K562 (cell line): ENCODE data around the gene BRME1. TPM values are rescaled to one million over a fixed set of nuclear protein-coding genes. Genes with fewer than 3 reads are reported as not detected.

ENCODE experiments used
- ATAC-seq: fragments of 200-7000 bp; cut with Tn5 transposase; 3 replicates; pipeline ENCODE4 v1.9.1; 2020; ENCODE audit warnings: moderate library complexity
- BruUV-seq: library from RNA; stranded (reverse); fragments of 400-500 nt; replicated peaks from 2 replicates; lab custom pipeline; 2021; lab: Mats Ljungman, UMichigan
- CTCF ChIA-PET: fragments of 300-600 bp; formaldehyde crosslinking; extraction: SDS; loops from one replicate; lab custom pipeline; 2021; ENCODE audit warnings: low intra/inter-chr PET ratio; lab: Yijun Ruan, JAX
- POLR2A ChIA-PET: fragments of 300-600, 350-650 bp; sonication (Branson Sonifier 250); formaldehyde crosslinking; extraction: SDS; loops from one replicate; lab custom pipeline; 2021; ENCODE audit warnings: antibody characterized with exemption, inconsistent platforms; lab: Yijun Ruan, JAX
- DNase-seq, 4 experiments: peaks; one replicate each; pipeline versions ENCODE4 v3.0.0 to v3.0.0-alpha.2; 2011 to 2018; ENCODE audit warnings: low spot score in 3 of 4, mixed read lengths in 3 of 4; ENCODE audit errors: extremely low read depth in 1 of 4
- FAIRE-seq: peaks from 2 replicates; lab custom pipeline; 2011; peaks lifted over from hg19 to GRCh38; lab: Jason Lieb, UNC
- H2AFZ ChIP-seq: 2 replicates; pipeline ENCODE4 v1.6.0; 2011; ENCODE audit warnings: low read depth, low read length, control low read depth, inconsistent platforms
- H3K27ac ChIP-seq: fragments of 200-600 bp; 3 replicates; pipeline ENCODE4 v1.8.0; 2011; ENCODE audit warnings: low read depth, mild to moderate bottlenecking, control low read depth, inconsistent platforms, low read length, moderate library complexity, mixed read lengths; ENCODE audit errors: extremely low read depth
- H3K27me3 ChIP-seq, 2 experiments: fragments of 300-600 bp in 1 of 2; 2 replicates in 1 of 2; 3 replicates in 1 of 2; pipeline versions ENCODE4 v1.6.0 to v1.8.0; 2011; ENCODE audit warnings: inconsistent platforms in 2 of 2, low read length in 2 of 2, mild to moderate bottlenecking in 1 of 2, mixed read lengths in 1 of 2, moderate library complexity in 1 of 2; ENCODE audit not compliant: control insufficient read depth in 2 of 2, insufficient read depth in 2 of 2
- H3K36me3 ChIP-seq: fragments of 300-600 bp; 3 replicates; pipeline ENCODE4 v1.8.0; 2011; ENCODE audit warnings: mild to moderate bottlenecking, low read length, inconsistent platforms; ENCODE audit not compliant: control insufficient read depth, insufficient read depth
- H3K4me1 ChIP-seq, 2 experiments: fragments of 200-600 bp in 1 of 2; replicated peaks in 1 of 2; 2 replicates in 1 of 2; 3 replicates in 1 of 2; pipeline versions ENCODE4 v1.5.1 to v1.8.0; 2011; ENCODE audit warnings: inconsistent platforms in 2 of 2, low read length in 2 of 2, mild to moderate bottlenecking in 1 of 2, mixed read lengths in 1 of 2, moderate library complexity in 1 of 2; ENCODE audit not compliant: control insufficient read depth in 2 of 2, insufficient read depth in 2 of 2
- H3K4me2 ChIP-seq: 2 replicates; pipeline ENCODE4 v1.6.1; 2011; ENCODE audit warnings: low read length, control low read depth, inconsistent platforms, mixed read lengths; ENCODE audit not compliant: insufficient read depth
- H3K4me3 ChIP-seq: fragments of 200-600 bp; sonication (generic), shearing (Covaris generic); 2 replicates; pipeline ENCODE4 v1.5.1; 2016; ENCODE audit warnings: control low read depth, inconsistent platforms
- H3K79me2 ChIP-seq: fragments of 200-600 bp; 3 replicates; pipeline ENCODE4 v1.8.0; 2011; ENCODE audit warnings: low read length, inconsistent platforms; ENCODE audit not compliant: control insufficient read depth, insufficient read depth
- H3K9ac ChIP-seq, 2 experiments: 2 replicates each; pipeline versions ENCODE4 v1.6.0 to v1.6.1; 2011; ENCODE audit warnings: low read depth in 2 of 2, low read length in 2 of 2, control low read depth in 1 of 2, inconsistent platforms in 1 of 2, mild to moderate bottlenecking in 1 of 2, mixed read lengths in 1 of 2; ENCODE audit not compliant: insufficient read depth in 1 of 2
- H3K9me1 ChIP-seq: one replicate; pipeline ENCODE4 v1.6.0; 2011; ENCODE audit warnings: inconsistent platforms, mild to moderate bottlenecking, low read length, moderate library complexity; ENCODE audit not compliant: control insufficient read depth, insufficient read depth
- H3K9me3 ChIP-seq: replicated peaks from 2 replicates; pipeline ENCODE4 v1.5.1; 2011; ENCODE audit warnings: low read depth, low read length, inconsistent platforms; ENCODE audit not compliant: control insufficient read depth, insufficient read depth
- H4K20me1 ChIP-seq: replicated peaks from 2 replicates; pipeline ENCODE4 v1.6.1; 2011; ENCODE audit warnings: low read length, inconsistent platforms, mixed read lengths; ENCODE audit not compliant: control insufficient read depth, insufficient read depth
- CHD2 ChIP-seq: IDR thresholded peaks from 2 replicates; pipeline ENCODE4 v1.6.1; 2011; ENCODE audit warnings: low read depth, low read length
- HDAC8 ChIP-seq: fragments of 450-650 bp; IDR thresholded peaks from 2 replicates; pipeline ENCODE4 v1.6.1; 2016; ENCODE audit warnings: mild to moderate bottlenecking, missing genetic modification characterization, moderate library complexity, missing compliant biosample characterization
- SNIP1 ChIP-seq: fragments of 450-650 bp; IDR thresholded peaks from 2 replicates; pipeline ENCODE4 v1.7.1; 2017; ENCODE audit warnings: low read depth, mild to moderate bottlenecking
- TAF7 ChIP-seq: fragments of 450-650 bp; IDR thresholded peaks from 2 replicates; pipeline ENCODE4 v1.6.1; 2016; ENCODE audit warnings: missing genetic modification characterization, missing compliant biosample characterization
- ZNF263 ChIP-seq: sonication (generic); formaldehyde crosslinking; IDR thresholded peaks from 2 replicates; pipeline ENCODE4 v1.8.0; 2022; ENCODE audit warnings: mild to moderate bottlenecking, missing genetic modification reagents, borderline replicate concordance
- WGBS: fragments of 100-300 bp; shearing (Covaris generic); methylation state at CpG from one replicate; pipeline ENCODE4 v1.1.6; 2016; ENCODE audit warnings: low coverage, mixed read lengths; ENCODE audit not compliant: insufficient coverage; ENCODE audit errors: missing lambda C conversion rate; 5-methylcytosine and 5-hydroxymethylcytosine counted together
- in situ Hi-C: fragments of 300-500 bp; cut with MboI; formaldehyde crosslinking; loops from 4 replicates; pipeline ENCODE4 v1.15.0; 2018; ENCODE audit warnings: inconsistent platforms, mixed read lengths
- intact Hi-C: fragments of 100-400 bp; cut with micrococcal nuclease; formaldehyde crosslinking; loops from 2 replicates; pipeline ENCODE4 v1.14.2; 2022
- polyA plus RNA-seq, 8 experiments: library from polyadenylated mRNA; depleted of rRNA in 4 of 8; stranded (reverse) in 5 of 8; unstranded in 3 of 8; fragments of >200 nt; fragmentation: Nextera tagmentation in 2 of 8; fragmentation: Illumina TruSeq in 1 of 8; extraction: Ambion mirVana in 2 of 8; extraction: Trizol in 1 of 8; gene quantifications; 2 replicates each; pipeline versions ENCODE4 v1.2.1 to v1.2.3, GENCODE V29; 2011 to 2014; ENCODE audit warnings: inconsistent platforms in 1 of 8, missing spikeins in 1 of 8
- total RNA-seq, 7 experiments: library from RNA; depleted of rRNA in 6 of 7; stranded (reverse); fragments of >200 nt in 6 of 7; fragmentation: Illumina TruSeq in 2 of 7; extraction: Trizol in 2 of 7; gene quantifications; 2 replicates each; pipeline versions ENCODE4 v1.2.1 to v1.2.3, GENCODE V29; 2011 to 2021; ENCODE audit warnings: low replicate concordance in 1 of 7
- TF ChIP-seq, protein P1 (sequence below): fragments of 250-450 bp; sonication (Bioruptor Pico); IDR thresholded peaks from 2 replicates; pipeline ENCODE4 v1.5.1; 2021; ENCODE audit warnings: mild to moderate bottlenecking
- TF ChIP-seq, protein P2 (sequence below): IDR thresholded peaks from 2 replicates; pipeline ENCODE4 v1.6.1; 2014; ENCODE audit warnings: antibody characterized with exemption

BRME1 gene
- total and polyA plus RNA-seq, 9 of the 15 experiments (the other 6 are each of a cell fraction or from before 2014, with no cell fraction given): 0.75 to 6.1 (median 3.6) TPM

DNA sequence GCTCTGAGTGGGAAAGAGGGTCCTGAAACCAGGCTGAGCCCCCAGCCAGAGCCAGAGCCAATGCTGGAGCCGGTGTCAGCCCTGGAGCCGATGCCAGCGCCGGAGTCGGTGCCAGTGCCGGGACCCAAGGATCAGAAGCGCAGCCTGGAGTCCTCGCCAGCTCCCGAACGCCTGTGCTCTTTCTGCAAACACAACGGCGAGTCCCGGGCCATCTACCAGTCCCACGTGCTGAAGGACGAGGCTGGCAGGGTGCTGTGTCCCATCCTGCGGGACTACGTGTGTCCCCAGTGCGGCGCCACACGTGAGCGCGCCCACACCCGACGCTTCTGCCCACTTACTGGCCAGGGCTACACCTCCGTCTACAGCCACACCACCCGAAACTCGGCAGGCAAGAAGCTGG, 28.6 kb downstream of the BRME1 start:
- ChIA-PET CTCF (no interaction called here), POLR2A (interaction anchor here (0.6 to 0.9 kb wide), 2 partner anchors 75 to 145 kb away, joined by 3 to 4 read pairs; partner anchors contain the start of gene DCAF15)
- no peak for DNase-seq
- WGBS: 53% methylated on average over 22 of the region's 27 CpGs
- H3K9me3 ChIP-seq: no peaks in the 10 kb centered on the region
- no TSS peak for BruUV-seq
- peak overlapping the region in 1 of 2 experiments; percentile 68; a peak in 2 of 4 replicates for H3K9ac ChIP-seq
- no peaks in the 10 kb centered on the region for H3K36me3 ChIP-seq
- no peak overlapping the region for H3K27ac ChIP-seq
- no peaks in the 10 kb centered on the region for H4K20me1 ChIP-seq
- in situ Hi-C loops (loop anchor here (5.0 to 10.0 kb wide), 2 partner anchors 470 to 607 kb away; no protein-coding TSS in a partner anchor), intact Hi-C loops (no loop called here)
- H3K4me1 ChIP-seq: peaks cover 22 to 54% of the 10 kb centered on the region in 2 experiments
- ATAC-seq: no peak
- no peaks in the 10 kb centered on the region for H3K79me2 ChIP-seq
- no peaks in the 10 kb centered on the region for H3K9me1 ChIP-seq
- no peaks in the 10 kb centered on the region; a peak in 1 of 5 replicates for H3K27me3 ChIP-seq
- no peak overlapping the region for H3K4me3 ChIP-seq
- TF ChIP-seq SNIP1 (no peak), ZNF263 (no peak), CHD2 (no peak), HDAC8 (no peak), TAF7 (tag) (no peak)
- TF ChIP-seq, protein P1, sequence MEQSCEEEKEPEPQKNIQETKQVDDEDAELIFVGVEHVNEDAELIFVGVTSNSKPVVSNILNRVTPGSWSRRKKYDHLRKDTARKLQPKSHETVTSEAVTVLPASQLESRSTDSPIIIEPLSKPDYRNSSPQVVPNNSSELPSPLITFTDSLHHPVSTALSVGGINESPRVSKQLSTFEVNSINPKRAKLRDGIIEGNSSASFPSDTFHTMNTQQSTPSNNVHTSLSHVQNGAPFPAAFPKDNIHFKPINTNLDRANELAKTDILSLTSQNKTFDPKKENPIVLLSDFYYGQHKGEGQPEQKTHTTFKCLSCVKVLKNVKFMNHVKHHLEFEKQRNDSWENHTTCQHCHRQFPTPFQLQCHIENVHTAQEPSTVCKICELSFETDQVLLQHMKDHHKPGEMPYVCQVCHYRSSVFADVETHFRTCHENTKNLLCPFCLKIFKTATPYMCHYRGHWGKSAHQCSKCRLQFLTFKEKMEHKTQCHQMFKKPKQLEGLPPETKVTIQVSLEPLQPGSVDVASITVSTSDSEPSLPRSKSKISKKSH (CRISPR knock-in tag): no peak
- TF ChIP-seq, protein P2, sequence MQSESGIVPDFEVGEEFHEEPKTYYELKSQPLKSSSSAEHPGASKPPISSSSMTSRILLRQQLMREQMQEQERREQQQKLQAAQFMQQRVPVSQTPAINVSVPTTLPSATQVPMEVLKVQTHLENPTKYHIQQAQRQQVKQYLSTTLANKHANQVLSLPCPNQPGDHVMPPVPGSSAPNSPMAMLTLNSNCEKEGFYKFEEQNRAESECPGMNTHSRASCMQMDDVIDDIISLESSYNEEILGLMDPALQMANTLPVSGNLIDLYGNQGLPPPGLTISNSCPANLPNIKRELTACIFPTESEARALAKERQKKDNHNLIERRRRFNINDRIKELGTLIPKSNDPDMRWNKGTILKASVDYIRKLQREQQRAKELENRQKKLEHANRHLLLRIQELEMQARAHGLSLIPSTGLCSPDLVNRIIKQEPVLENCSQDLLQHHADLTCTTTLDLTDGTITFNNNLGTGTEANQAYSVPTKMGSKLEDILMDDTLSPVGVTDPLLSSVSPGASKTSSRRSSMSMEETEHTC: no peak
- H2AFZ ChIP-seq: peak overlapping the region; percentile 11; the same call in 1 of the 2 replicates
- no peak for FAIRE-seq
- H3K4me2 ChIP-seq: no peak overlapping the region
